ENCODE data around the gene FAM163A.

The FAM163A gene

GRCh38 chr1:179753061-179753460 is 10.0 kb downstream of the FAM163A start:
- DNase-seq: no peak

- DNase-seq: no peak
Measured at GRCh38 chr1:179754041-179754624, 11.0 kb downstream of the FAM163A start.

GRCh38 chr1:179757933-179758332 is 14.8 kb downstream of the FAM163A start:
- no peak for DNase-seq

DNA sequence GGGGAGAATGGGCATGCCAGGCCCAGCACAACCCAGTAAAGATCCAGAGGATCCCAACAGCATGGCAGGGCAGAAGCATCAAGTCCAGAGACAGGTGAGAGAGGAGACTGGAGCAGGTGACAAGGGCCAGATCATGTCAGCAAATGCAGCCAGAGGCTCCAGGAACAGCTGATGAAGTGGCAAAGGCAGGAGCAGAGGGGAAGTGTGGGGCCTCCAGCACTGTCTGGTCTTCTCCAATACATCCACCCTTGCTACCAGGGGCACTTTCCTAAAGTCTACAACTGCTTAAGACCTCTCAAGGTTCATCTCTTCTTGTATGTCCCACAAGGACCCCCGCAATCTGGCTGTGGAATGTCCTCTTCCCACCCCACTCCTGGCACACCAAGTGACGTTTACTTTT is 17.4 kb downstream of the FAM163A start:
- DNase-seq: no peak

DNA sequence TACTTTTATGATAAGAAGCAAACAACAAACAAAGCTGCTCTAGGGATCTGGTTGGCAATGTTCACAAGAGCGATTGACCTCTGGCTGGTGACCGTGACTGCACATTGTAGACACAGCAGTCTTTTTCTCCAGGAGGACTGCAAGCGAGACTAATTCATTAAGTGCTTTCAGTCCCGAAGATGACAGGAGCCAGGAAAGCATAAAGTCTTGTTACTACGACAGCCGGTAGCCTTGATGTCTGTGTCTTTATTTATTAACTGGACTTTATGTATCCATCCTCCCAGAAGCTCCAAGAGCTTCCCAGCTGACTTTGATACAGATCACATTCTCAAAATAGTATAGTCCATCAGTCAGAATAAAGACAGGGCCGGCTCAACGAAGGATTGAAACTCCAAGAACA is 18.2 kb downstream of the FAM163A start:
- DNase-seq: no peak

DNA sequence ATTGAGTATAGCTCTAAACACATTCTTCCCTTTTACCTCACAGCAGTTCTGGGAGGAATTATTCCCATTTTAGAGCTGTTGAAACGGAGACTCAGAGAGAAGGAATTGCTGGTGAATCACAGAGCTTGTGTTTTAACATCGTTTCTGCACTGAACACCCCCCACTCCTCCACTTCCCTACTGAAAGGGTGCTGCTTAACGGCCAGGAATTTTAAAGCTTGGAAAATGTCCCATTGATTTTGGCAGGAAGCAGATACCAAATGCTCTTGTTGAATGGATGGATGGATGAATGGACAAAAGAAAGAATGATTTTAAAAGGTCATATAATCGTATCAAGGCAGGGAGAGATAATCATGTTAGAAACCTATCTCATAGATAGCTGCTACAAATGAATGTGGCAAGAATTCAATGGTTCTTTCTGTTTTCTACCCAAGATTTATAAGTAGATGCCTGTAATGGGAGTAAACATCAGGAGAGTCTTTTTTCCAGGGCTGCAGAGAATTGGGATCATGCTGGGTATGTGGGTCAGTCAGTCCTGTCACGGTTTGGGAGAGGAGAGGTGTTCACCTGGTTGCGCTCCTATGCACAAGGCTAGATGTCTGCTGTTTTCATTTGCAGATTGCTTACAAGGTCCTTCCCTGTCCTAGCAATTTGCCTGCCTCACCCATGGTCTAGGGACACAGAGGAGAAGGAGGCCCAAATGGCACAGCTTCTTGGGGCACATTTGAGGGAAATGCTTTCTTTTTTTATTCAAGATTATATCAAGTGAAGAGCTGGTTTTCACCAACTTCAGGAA is 19.0 kb downstream of the FAM163A start:
- no peak for DNase-seq

GRCh38 chr1:179767177-179767581 is 24.1 kb downstream of the FAM163A start:
- no peak for DNase-seq

- no peak for DNase-seq
Measured at GRCh38 chr1:179767996-179768395, 24.9 kb downstream of the FAM163A start.

- DNase-seq: no peak
Measured at GRCh38 chr1:179770887-179771502, 27.9 kb downstream of the FAM163A start.

DNA sequence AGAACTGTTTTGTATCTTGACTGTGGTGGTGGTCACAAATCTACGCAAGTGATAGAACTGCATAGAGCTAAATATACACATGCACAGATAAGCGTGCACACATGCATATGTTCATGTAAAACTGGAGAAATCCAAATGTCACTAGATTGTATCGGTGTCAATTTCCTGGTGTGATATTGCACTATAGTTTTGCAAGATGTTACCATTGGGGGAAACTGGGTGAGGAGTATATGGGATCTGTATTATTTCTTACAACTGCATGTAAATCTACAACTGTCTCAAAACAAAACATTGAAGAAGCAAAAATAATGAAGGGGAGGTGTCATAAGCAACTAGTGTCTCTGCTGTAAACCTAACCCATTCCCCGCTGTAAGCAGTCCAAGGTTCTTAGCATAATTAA is 30.2 kb downstream of the FAM163A start:
- no peak for DNase-seq

DNA sequence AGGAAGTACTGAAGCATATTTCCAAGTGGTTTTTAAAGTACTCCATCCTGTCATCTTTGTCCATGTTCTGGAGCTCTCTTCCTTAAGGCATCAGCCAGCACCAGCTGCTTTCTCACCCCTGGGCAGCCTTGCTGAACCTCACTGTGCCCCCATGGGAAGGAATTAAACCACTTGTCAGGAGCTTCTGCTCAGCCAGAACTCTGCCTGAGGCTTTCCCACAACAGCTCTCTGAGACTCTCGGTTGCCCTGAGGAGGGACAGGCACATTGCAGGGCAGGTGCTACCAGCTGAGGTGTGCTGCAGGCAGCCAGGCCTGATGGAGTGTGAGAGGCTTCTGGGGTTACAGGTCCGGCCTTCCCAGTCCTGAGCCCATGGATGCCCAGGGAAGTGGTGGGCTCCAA is 30.9 kb downstream of the FAM163A start:
- no peak for DNase-seq

GRCh38 chr1:179774566-179774965 is 31.5 kb downstream of the FAM163A start:
- DNase-seq: no peak

- DNase-seq: no peak
Measured at GRCh38 chr1:179775009-179775408, 31.9 kb downstream of the FAM163A start.

DNA sequence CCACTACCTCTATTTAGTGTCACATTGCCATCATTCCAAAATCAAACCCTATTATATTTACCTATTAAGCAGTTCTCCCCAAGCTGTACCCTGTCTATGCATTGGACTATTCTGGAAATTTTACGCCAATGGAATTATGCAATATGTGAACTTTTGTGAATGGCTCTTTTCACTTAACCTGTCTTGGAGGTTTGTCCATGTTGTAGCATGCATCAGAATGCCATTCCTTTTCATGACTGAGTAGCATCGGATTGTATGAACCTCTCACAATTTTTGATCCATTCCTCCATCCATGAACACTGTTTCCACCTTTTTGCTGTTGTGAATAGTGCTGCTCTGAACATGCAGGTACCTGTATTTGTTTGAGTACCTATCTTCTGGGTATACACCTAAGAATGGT is 33.7 kb downstream of the FAM163A start:
- DNase-seq: no peak

DNA sequence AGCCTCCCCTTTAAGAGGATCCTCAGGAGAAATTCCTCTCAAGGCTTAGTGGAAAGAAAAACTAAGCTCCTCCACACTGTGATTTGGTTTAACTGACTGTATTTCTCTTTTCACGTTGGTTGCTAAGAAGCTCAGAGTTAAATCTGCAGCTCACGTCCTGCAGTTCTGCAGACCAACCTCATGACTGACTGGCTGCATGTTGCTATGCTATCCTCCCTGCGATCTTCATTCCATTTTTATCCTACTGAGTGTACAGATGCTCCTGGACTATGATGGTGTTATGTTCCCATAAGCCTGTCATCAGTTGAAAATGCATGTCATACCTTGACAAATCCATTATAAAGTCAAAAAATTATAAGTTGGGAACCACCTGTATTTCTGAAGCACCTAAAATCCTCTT is 34.6 kb downstream of the FAM163A start:
- DNase-seq: no peak

DNA sequence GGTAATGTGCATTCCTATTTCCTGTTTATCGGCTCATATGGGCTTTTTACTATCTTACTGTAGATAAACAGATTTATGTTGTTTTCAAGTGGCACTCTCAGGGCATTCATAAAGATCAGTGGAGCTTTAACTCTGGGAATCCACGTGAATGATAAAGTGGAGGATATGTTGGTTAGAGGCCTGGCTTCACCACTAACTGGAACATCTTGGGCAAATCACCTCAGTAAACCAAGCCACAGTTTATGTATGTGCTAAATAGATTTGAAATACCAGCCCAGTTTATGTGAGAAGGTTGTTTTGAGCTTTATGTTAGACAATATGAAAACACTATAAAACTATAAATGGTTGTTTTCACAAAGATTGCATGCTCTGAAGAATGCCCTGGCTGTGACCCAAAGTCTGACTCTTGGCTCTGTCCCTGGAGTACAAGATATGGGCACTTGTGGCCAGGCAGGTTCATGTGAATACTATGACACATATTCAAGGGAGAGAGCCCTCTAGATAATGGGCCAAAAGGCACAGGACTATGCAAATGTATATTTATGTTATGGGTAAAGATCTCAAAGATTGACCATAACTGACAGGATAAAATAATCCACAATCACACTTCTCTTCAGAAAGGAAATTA is 36.7 kb downstream of the FAM163A start:
- no peak for DNase-seq

GRCh38 chr1:179781962-179782361 is 38.9 kb downstream of the FAM163A start:
- DNase-seq: no peak

DNA sequence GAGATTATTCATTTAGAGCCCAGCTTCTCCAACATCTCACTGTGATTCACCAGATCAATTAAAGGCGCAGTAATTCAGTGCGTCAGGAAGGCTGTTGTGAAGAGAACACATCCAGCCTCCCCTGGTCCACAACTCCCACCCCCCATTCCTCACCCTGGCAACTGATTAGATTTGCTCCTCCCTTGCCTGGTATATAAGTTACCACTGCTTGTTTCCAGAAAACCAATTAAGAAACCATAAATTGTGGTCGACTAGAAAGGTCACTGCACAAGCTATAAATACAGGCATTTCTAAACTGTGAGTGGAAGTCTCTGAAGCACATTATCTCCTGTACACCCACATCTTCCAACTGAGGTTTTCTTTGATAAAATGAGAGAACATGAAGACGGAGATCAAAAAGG is 41.9 kb downstream of the FAM163A start:
- DNase-seq: no peak

GRCh38 chr1:179785728-179786127 is 42.6 kb downstream of the FAM163A start:
- DNase-seq: no peak

DNA sequence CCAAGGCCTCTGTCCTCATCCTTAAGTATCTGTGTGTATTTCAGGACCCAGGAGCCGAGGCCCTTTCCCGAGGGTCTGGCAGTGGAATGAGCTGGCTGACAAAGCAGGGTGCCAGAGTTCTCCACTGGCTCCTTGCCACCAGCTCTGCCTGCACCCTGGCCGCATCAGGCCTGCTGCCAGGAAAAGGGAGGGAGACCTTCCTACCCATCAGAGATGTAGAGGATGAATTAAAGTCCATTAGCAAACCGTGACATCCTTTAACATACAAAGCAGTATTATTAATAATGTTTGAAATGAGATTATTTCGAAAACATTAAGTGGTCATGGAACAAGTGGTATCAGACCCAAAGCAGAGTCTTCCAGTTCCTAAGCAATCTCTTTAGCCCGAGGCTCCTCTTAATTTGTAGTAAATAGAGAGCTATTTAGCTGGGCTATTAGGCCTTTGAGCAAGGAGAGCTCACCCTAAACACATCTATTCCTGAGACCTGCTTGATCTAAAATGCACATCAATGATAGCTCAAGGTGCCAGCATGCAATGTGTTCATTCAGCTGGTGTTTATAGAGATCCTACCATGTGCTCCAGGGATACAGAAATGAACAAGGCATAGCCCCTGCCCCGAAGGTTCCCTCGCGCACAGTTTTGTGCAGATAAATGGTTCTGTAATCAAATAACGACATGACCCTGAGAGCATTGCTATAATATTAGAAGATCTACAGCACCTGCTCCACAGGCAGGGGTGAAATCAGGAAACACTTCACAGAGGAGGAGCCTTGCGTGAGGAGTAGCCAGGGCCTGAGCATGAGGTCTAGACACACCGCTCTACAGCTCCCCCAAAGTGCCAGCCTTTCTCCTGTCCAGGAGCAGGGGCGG is 44.0 kb downstream of the FAM163A start:
- DNase-seq: no peak

GRCh38 chr1:179788259-179788658 is 45.2 kb downstream of the FAM163A start:
- no peak for DNase-seq

- no peak for DNase-seq
Measured at GRCh38 chr1:179793281-179793680, 50.2 kb downstream of the FAM163A start.

GRCh38 chr1:179794146-179794545 is 51.1 kb downstream of the FAM163A start:
- no peak for DNase-seq
